Measurements from ENCODE around the gene BMPR2. TPM values are rescaled to one million over a fixed set of nuclear protein-coding genes. Genes with fewer than 3 reads are reported as not detected.

The BMPR2 gene
- total and polyA plus RNA-seq, 2 experiments from 2014 or later: 12.5 to 42.2 TPM

DNA sequence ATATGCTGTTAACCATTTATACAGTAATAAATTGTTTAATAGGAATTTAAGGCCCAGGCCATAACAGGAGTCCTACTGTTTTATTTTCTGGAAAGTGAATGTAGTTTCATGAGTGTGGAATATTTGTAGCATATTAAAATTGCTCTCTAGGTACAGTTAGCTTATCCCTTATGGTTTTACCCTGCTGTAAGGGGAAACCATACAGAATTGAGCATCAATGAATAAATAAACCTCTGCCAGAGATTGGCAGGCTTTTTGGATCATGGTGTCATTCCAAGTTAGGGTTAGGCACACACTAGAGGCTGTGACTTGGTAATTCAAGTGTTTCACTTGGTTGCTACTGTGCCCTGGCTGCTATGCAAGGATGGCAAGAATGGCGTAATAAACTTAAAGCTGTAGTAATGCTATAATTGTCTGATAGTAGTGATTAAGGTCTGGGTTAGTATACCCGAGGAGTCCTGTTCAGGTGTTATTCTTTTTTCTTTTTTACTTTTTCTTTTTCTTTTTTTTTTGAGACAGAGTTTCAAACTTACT, 30.4 kb downstream of the BMPR2 start:
- WGBS (ENCODE audit: low lambda C conversion rate, missing lambda C conversion rate): 100% methylated on average over 2 of the region's 2 CpGs
- no peak overlapping the region for H3K27ac ChIP-seq

GRCh38 chr2:202408546-202409140, 32.5 kb downstream of the BMPR2 start:
- Histone ChIP-seq H4K20me1 (ENCODE audit: insufficient read depth, poor library complexity, severe bottlenecking) (peaks cover 36% of the 10 kb centered on the region), H3K4me3 (no peak overlapping the region), H3K79me2 (peaks cover 100% of the 10 kb centered on the region), H3K4me2 (no peak overlapping the region), H3K9me3 (ENCODE audit: low read depth) (no peaks in the 10 kb centered on the region), H3K4me1 (ENCODE audit: insufficient read depth) (no peaks in the 10 kb centered on the region), H3K27ac (no peak overlapping the region), H3K9me2 (replicated peaks; ENCODE audit: insufficient read depth) (no peaks in the 10 kb centered on the region), H2AFZ (no peak overlapping the region), H3K36me3 (replicated peaks; ENCODE audit: insufficient read depth, low read depth) (no peaks in the 10 kb centered on the region), H3K27me3 (no peaks in the 10 kb centered on the region)
- WGBS (ENCODE audit: low lambda C conversion rate, missing lambda C conversion rate): 88% methylated on average over 6 of the region's 6 CpGs
- DNase-seq (ENCODE audit: low spot score): no peak
- no peak for TF ChIP-seq CTCF (IDR thresholded peaks at IDR 0.05; ENCODE audit: poor library complexity)
- no peak for TF ChIP-seq EZH2phosphoT487 (IDR thresholded peaks at IDR 0.05; ENCODE audit: low read depth, severe bottlenecking, unreplicated experiment)
- TF ChIP-seq EZH2 (IDR thresholded peaks at IDR 0.05; ENCODE audit: borderline replicate concordance): no peak

More for the DNA sequence above, 30.4 kb downstream of the BMPR2 start:
- no peak overlapping the region for H2AFZ ChIP-seq
- H3K4me1 ChIP-seq (ENCODE audit: insufficient read depth): no peaks in the 10 kb centered on the region
- no peak for DNase-seq (ENCODE audit: low spot score)
- no peak for TF ChIP-seq EZH2phosphoT487 (IDR thresholded peaks at IDR 0.05; ENCODE audit: low read depth, severe bottlenecking, unreplicated experiment)
- no peak for TF ChIP-seq EZH2 (IDR thresholded peaks at IDR 0.05; ENCODE audit: borderline replicate concordance)
- TF ChIP-seq CTCF (IDR thresholded peaks at IDR 0.05; ENCODE audit: poor library complexity): no peak
- H3K27me3 ChIP-seq: no peaks in the 10 kb centered on the region
- no peaks in the 10 kb centered on the region for H3K9me3 ChIP-seq (ENCODE audit: low read depth)
- peaks cover 100% of the 10 kb centered on the region for H3K79me2 ChIP-seq
- no peak overlapping the region for H3K4me3 ChIP-seq
- no peaks in the 10 kb centered on the region for H3K36me3 ChIP-seq (replicated peaks; ENCODE audit: insufficient read depth, low read depth)
- H3K4me2 ChIP-seq: no peak overlapping the region
- no peaks in the 10 kb centered on the region for H3K9me2 ChIP-seq (replicated peaks; ENCODE audit: insufficient read depth)
- peaks cover 48% of the 10 kb centered on the region for H4K20me1 ChIP-seq (ENCODE audit: insufficient read depth, poor library complexity, severe bottlenecking)

- H3K4me2 ChIP-seq: no peak overlapping the region
Observed at GRCh38 chr2:202410092-202410491, 34.0 kb downstream of the BMPR2 start.

More at GRCh38 chr2:202410092-202410491, 34.0 kb downstream of the BMPR2 start:
- H4K20me1 ChIP-seq (ENCODE audit: insufficient read depth, poor library complexity, severe bottlenecking): peaks cover 29% of the 10 kb centered on the region
- H3K36me3 ChIP-seq (replicated peaks; ENCODE audit: insufficient read depth, low read depth): no peaks in the 10 kb centered on the region
- no peaks in the 10 kb centered on the region for H3K9me3 ChIP-seq (ENCODE audit: low read depth)
- TF ChIP-seq EZH2phosphoT487 (IDR thresholded peaks at IDR 0.05; ENCODE audit: low read depth, severe bottlenecking, unreplicated experiment) (no peak), CTCF (IDR thresholded peaks at IDR 0.05; ENCODE audit: poor library complexity) (no peak), EZH2 (IDR thresholded peaks at IDR 0.05; ENCODE audit: borderline replicate concordance) (no peak)
- H3K27me3 ChIP-seq: no peaks in the 10 kb centered on the region
- no peaks in the 10 kb centered on the region for H3K4me1 ChIP-seq (ENCODE audit: insufficient read depth)
- peaks cover 99% of the 10 kb centered on the region for H3K79me2 ChIP-seq
- H3K27ac ChIP-seq: no peak overlapping the region
- WGBS (ENCODE audit: low lambda C conversion rate, missing lambda C conversion rate): 87% methylated on average over 5 of the region's 5 CpGs
- H3K9me2 ChIP-seq (replicated peaks; ENCODE audit: insufficient read depth): no peaks in the 10 kb centered on the region
- no peak overlapping the region for H2AFZ ChIP-seq
- DNase-seq (ENCODE audit: low spot score): no peak
- H3K4me3 ChIP-seq: no peak overlapping the region

Measured in hepatocyte (in vitro differentiated cells).